GM12878 (cell line): ENCODE results near the gene VIT. TPM values are rescaled to one million over a fixed set of nuclear protein-coding genes. Genes with fewer than 3 reads are reported as not detected.

Experiments used
- ATAC-seq: fragments of 200-7000 bp; cut with Tn5 transposase; 3 replicates; pipeline ENCODE4 v1.9.1; 2020; ENCODE audit warnings: mild to moderate bottlenecking, moderate library complexity
- BruUV-seq: library from RNA; stranded (reverse); fragments of 400-500 nt; replicated peaks from 2 replicates; lab custom pipeline; 2021; lab: Mats Ljungman, UMichigan
- CTCF ChIA-PET: fragments of 300-600 bp; sonication (Branson Sonifier 250); formaldehyde crosslinking; extraction: SDS; loops from one replicate; lab custom pipeline; 2021; ENCODE audit warnings: inconsistent platforms; lab: Yijun Ruan, JAX
- POLR2A ChIA-PET: fragments of 350-600 bp; formaldehyde crosslinking; extraction: SDS; loops from one replicate; lab custom pipeline; 2021; ENCODE audit warnings: inconsistent platforms; lab: Charles Lee
- RAD21 ChIA-PET: fragments of 300-600 bp; sonication (Branson Sonifier 250); formaldehyde crosslinking; loops from one replicate; lab custom pipeline; 2023; ENCODE audit warnings: antibody characterized with exemption; ENCODE audit not compliant: unreplicated experiment; lab: Charles Lee
- SMC1A ChIA-PET: fragments of 300-600 bp; sonication (Branson Sonifier 250); formaldehyde crosslinking; loops from one replicate; lab custom pipeline; 2023; ENCODE audit not compliant: unreplicated experiment, uncharacterized antibody; lab: Charles Lee
- DNase-seq: peaks from one replicate; pipeline ENCODE4 v3.0.0-alpha.2; 2011; ENCODE audit warnings: low read depth, low spot score
- FAIRE-seq: peaks from 3 replicates; lab custom pipeline; 2011; peaks lifted over from hg19 to GRCh38; lab: Jason Lieb, UNC
- H2AFZ ChIP-seq: 2 replicates; pipeline ENCODE4 v1.6.0; 2011; ENCODE audit warnings: low read depth, low read length, control low read depth; ENCODE audit not compliant: control insufficient read depth
- H3K27ac ChIP-seq: 2 replicates; pipeline ENCODE4 v1.5.1; 2011; ENCODE audit warnings: control low read depth; ENCODE audit not compliant: control insufficient read depth, insufficient read depth
- H3K27me3 ChIP-seq, 2 experiments: replicated peaks in 1 of 2; 2 replicates each; pipeline versions ENCODE4 v1.6.0 to v1.6.1; 2011; ENCODE audit warnings: low read length in 1 of 2; ENCODE audit not compliant: control insufficient read depth in 2 of 2, insufficient read depth in 2 of 2
- H3K36me3 ChIP-seq, 2 experiments: 2 replicates each; pipeline ENCODE4 v1.5.1; 2011; ENCODE audit warnings: low read length in 1 of 2; ENCODE audit not compliant: control insufficient read depth in 2 of 2, insufficient read depth in 2 of 2
- H3K4me1 ChIP-seq: 2 replicates; pipeline ENCODE4 v1.6.1; 2011; ENCODE audit warnings: mild to moderate bottlenecking, low read length, moderate library complexity, mixed read lengths; ENCODE audit not compliant: control insufficient read depth, insufficient read depth
- H3K4me2 ChIP-seq: 2 replicates; pipeline ENCODE4 v1.6.0; 2011; ENCODE audit warnings: control low read depth; ENCODE audit not compliant: control insufficient read depth, insufficient read depth
- H3K4me3 ChIP-seq: fragments of 200-600 bp; sonication (generic); 2 replicates; pipeline ENCODE4 v1.5.1; 2016
- H3K79me2 ChIP-seq: 2 replicates; pipeline ENCODE4 v1.6.0; 2011; ENCODE audit warnings: low read length; ENCODE audit not compliant: control insufficient read depth, insufficient read depth
- H3K9ac ChIP-seq: 2 replicates; pipeline ENCODE4 v1.8.0; 2011; ENCODE audit warnings: low read length, control low read depth, mixed read lengths; ENCODE audit not compliant: control insufficient read depth, insufficient read depth
- H3K9me3 ChIP-seq: replicated peaks from 3 replicates; pipeline ENCODE4 v1.5.1; 2011; ENCODE audit warnings: mild to moderate bottlenecking, low read length; ENCODE audit not compliant: control insufficient read depth, insufficient read depth
- H4K20me1 ChIP-seq: 2 replicates; pipeline ENCODE4 v1.6.0; 2011; ENCODE audit not compliant: control insufficient read depth, insufficient read depth
- BACH1 ChIP-seq: fragments of 450-650 bp; IDR thresholded peaks from 2 replicates; pipeline ENCODE4 v1.6.1; 2017; ENCODE audit warnings: mild to moderate bottlenecking, borderline replicate concordance
- ELK1 ChIP-seq: IDR thresholded peaks from 2 replicates; pipeline ENCODE4 v1.6.1; 2012; ENCODE audit warnings: low read depth, low read length, improper control_type of control experiment
- MEF2B ChIP-seq: fragments of 450-650 bp; IDR thresholded peaks from 2 replicates; pipeline ENCODE4 v1.6.1; 2018; ENCODE audit warnings: mild to moderate bottlenecking, moderate library complexity; ENCODE audit not compliant: partially characterized antibody, poor library complexity, severe bottlenecking
- MTA2 ChIP-seq: fragments of 450-650 bp; IDR thresholded peaks from 2 replicates; pipeline ENCODE4 v1.6.1; 2016; ENCODE audit warnings: low read depth, mild to moderate bottlenecking, moderate library complexity
- MXI1 ChIP-seq: fragments of 150-350 bp; IDR thresholded peaks from 2 replicates; pipeline ENCODE4 v1.6.1; 2011; ENCODE audit warnings: low read depth, mild to moderate bottlenecking, inconsistent platforms, low read length, improper control_type of control experiment
- NR2C2 ChIP-seq: IDR thresholded peaks from 2 replicates; pipeline ENCODE4 v1.6.1; 2011; ENCODE audit warnings: borderline replicate concordance, low read depth; ENCODE audit not compliant: control insufficient read depth, insufficient read length
- PAX5 ChIP-seq: IDR thresholded peaks from 2 replicates; pipeline ENCODE4 v1.6.1; 2011; ENCODE audit warnings: low read depth, low read length, borderline replicate concordance
- SREBF1 ChIP-seq: IDR thresholded peaks from 2 replicates; pipeline ENCODE4 v1.6.1; 2012; ENCODE audit warnings: mild to moderate bottlenecking, low read length
- WRNIP1 ChIP-seq: IDR thresholded peaks from 2 replicates; pipeline ENCODE4 v1.6.1; 2011; ENCODE audit warnings: low read depth, low read length, improper control_type of control experiment, borderline replicate concordance
- YBX1 ChIP-seq: fragments of 450-650 bp; IDR thresholded peaks from 2 replicates; pipeline ENCODE4 v1.6.1; 2016; ENCODE audit warnings: antibody characterized with exemption
- ZNF207 ChIP-seq: fragments of 450-650 bp; IDR thresholded peaks from 2 replicates; pipeline ENCODE4 v1.6.1; 2014; ENCODE audit warnings: antibody characterized with exemption, mild to moderate bottlenecking, borderline replicate concordance
- ZNF384 ChIP-seq: IDR thresholded peaks from 2 replicates; pipeline ENCODE4 v1.6.1; 2012; ENCODE audit warnings: low read depth, mild to moderate bottlenecking, low read length, improper control_type of control experiment, borderline replicate concordance
- WGBS: methylation state at CpG from one replicate; pipeline ENCODE4 v1.1.6; 2016; ENCODE audit warnings: low lambda C conversion rate; ENCODE audit not compliant: insufficient replicate concordance, insufficient coverage; ENCODE audit errors: missing lambda C conversion rate; 5-methylcytosine and 5-hydroxymethylcytosine counted together
- in situ Hi-C: fragments of 300-500 bp; cut with MboI; formaldehyde crosslinking; loops from 9 replicates; pipeline ENCODE4 v1.14.3; 2018; ENCODE audit warnings: mixed read lengths
- intact Hi-C: fragments of 100-400 bp; cut with micrococcal nuclease; formaldehyde crosslinking; loops from one replicate; pipeline ENCODE4 v1.14.2; 2022; ENCODE audit not compliant: unreplicated experiment
- polyA plus RNA-seq, 11 experiments: library from polyadenylated mRNA; depleted of rRNA in 4 of 11; unstranded in 6 of 11; stranded (reverse) in 5 of 11; fragments of >200 nt; fragmentation: Nextera tagmentation in 4 of 11; fragmentation: Illumina TruSeq in 1 of 11; extraction: Ambion mirVana in 4 of 11; extraction: Trizol in 1 of 11; gene quantifications; 1 replicate in 1 of 11; 2 replicates in 10 of 11; pipeline versions ENCODE4 v1.2.1 to v1.2.3, GENCODE V29; 2011 to 2016; ENCODE audit warnings: inconsistent platforms in 2 of 11, missing spikeins in 2 of 11, low read depth in 1 of 11
- total RNA-seq, 4 experiments: library from RNA; depleted of rRNA in 3 of 4; stranded (reverse); fragments of >200 nt in 3 of 4; fragmentation: Illumina TruSeq in 1 of 4; extraction: Trizol in 1 of 4; gene quantifications; 2 replicates each; pipeline versions ENCODE4 v1.2.1 to v1.2.3, GENCODE V29; 2013 to 2021
- TF ChIP-seq, protein P1 (sequence below): fragments of 450-650 bp; IDR thresholded peaks from 2 replicates; pipeline ENCODE4 v1.6.1; 2017; ENCODE audit warnings: mild to moderate bottlenecking, moderate library complexity

Gene VIT
- total and polyA plus RNA-seq, 10 of the 15 experiments (the other 5 are each of a cell fraction or from before 2014, with no cell fraction given) = 0.05 to 0.14 TPM; not detected in 8

DNA sequence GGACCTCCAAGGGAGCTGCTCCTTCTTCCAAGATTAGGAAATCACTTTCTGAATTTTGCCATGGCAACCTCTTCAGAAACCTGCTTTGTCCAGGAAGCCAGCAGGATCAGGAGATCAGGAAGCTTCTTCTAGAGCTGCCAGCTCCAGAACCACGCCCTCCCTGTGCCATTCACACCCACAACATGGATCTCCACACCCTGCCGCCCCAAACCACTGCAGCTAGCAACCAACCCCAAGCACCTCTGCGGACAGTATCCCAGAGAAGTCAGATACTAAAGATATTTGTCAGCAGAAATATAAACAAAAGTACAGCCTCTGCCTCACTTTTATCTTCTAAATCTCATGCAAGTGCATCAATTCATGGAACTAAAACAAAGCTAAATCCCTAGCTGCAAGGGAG is 106.4 kb downstream of the VIT start:
- H3K9ac ChIP-seq = no peak overlapping the region
- no peak overlapping the region for H3K4me2 ChIP-seq
- WGBS = 14% methylated on average over 3 of the region's 3 CpGs
- H3K27ac ChIP-seq = no peak overlapping the region
- FAIRE-seq (no peak), ATAC-seq (no peak), DNase-seq (no peak)
- intact Hi-C loops = no loop called here
- H3K79me2 ChIP-seq = no peaks in the 10 kb centered on the region
- no TSS peak for BruUV-seq
- peaks cover 0 to 1% of the 10 kb centered on the region in 2 experiments; a peak in 1 of 4 replicates for H3K27me3 ChIP-seq
- TF ChIP-seq SREBF1 (no peak), MXI1 (no peak), MTA2 (no peak), ELK1 (no peak), YBX1 (no peak), BACH1 (no peak), WRNIP1 (no peak), ZNF207 (no peak), MEF2B (no peak), ZNF384 (no peak), PAX5 (no peak), NR2C2 (no peak)
- TF ChIP-seq, protein P1, sequence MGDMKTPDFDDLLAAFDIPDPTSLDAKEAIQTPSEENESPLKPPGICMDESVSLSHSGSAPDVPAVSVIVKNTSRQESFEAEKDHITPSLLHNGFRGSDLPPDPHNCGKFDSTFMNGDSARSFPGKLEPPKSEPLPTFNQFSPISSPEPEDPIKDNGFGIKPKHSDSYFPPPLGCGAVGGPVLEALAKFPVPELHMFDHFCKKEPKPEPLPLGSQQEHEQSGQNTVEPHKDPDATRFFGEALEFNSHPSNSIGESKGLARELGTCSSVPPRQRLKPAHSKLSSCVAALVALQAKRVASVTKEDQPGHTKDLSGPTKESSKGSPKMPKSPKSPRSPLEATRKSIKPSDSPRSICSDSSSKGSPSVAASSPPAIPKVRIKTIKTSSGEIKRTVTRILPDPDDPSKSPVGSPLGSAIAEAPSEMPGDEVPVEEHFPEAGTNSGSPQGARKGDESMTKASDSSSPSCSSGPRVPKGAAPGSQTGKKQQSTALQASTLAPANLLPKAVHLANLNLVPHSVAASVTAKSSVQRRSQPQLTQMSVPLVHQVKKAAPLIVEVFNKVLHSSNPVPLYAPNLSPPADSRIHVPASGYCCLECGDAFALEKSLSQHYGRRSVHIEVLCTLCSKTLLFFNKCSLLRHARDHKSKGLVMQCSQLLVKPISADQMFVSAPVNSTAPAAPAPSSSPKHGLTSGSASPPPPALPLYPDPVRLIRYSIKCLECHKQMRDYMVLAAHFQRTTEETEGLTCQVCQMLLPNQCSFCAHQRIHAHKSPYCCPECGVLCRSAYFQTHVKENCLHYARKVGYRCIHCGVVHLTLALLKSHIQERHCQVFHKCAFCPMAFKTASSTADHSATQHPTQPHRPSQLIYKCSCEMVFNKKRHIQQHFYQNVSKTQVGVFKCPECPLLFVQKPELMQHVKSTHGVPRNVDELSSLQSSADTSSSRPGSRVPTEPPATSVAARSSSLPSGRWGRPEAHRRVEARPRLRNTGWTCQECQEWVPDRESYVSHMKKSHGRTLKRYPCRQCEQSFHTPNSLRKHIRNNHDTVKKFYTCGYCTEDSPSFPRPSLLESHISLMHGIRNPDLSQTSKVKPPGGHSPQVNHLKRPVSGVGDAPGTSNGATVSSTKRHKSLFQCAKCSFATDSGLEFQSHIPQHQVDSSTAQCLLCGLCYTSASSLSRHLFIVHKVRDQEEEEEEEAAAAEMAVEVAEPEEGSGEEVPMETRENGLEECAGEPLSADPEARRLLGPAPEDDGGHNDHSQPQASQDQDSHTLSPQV = no peak
- no peaks in the 10 kb centered on the region for H4K20me1 ChIP-seq
- ChIA-PET SMC1A (interaction anchor here (0.5 to 1.7 kb wide), 5 partner anchors 9 to 23 kb away, joined by 3 to 4 read pairs (median 3); no protein-coding TSS in a partner anchor), POLR2A (interaction anchor here (0.6 to 1.1 kb wide), 3 partner anchors 10 to 844 kb away, joined by 3 read pairs; no protein-coding TSS in a partner anchor), CTCF (interaction anchor here (1.1 to 4.5 kb wide), 5 partner anchors 17 to 23 kb away, joined by 3 to 24 read pairs (median 5); no protein-coding TSS in a partner anchor), RAD21 (no interaction called here)
- no peak overlapping the region for H3K4me3 ChIP-seq
- H3K9me3 ChIP-seq = no peaks in the 10 kb centered on the region
- H3K4me1 ChIP-seq = no peaks in the 10 kb centered on the region
- H3K36me3 ChIP-seq = no peaks in the 10 kb centered on the region
- in situ Hi-C loops = no loop called here
- no peak overlapping the region for H2AFZ ChIP-seq
